SW 1271 (cell line): ENCODE measurements around the gene ANAPC16.
"Not testable (repeated sequence)": the region's sequence is repeated elsewhere in the genome, so short reads cannot be mapped to it uniquely, and the experiment has no call there.

Experiments
- DNase-seq, 2 experiments: peaks; one replicate each; lab custom pipeline; 2025; lab: John Stamatoyannopoulos, UW

ANAPC16 gene

GRCh38 chr10:72211832-72212231 lies 4.0 kb upstream of the ANAPC16 start:
- not testable (repeated sequence) for DNase-seq

GRCh38 chr10:72218325-72218724 lies 2.5 kb downstream of the ANAPC16 start:
- DNase-seq, result no peak

DNA sequence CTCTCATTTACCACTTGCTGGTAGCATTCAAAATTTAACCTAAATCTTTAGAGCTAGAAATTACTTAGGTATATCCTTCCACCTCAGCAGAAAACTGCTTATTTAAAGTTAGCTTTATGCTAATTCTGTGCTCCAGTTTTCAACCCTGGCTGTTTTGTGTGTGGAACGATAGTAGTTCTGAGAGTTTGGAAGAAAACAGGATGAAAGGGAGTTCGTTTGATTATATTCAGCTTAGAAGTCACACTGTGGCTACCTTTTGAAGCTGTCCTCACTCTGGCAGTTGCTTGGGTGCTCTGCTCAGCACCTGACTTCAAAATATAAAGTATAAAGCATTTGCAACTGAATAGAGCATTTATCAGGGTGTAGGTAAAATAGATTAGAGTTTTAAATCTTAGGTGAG lies 2.9 kb downstream of the ANAPC16 start:
- DNase-seq, result no peak

GRCh38 chr10:72219235-72219814 lies 3.5 kb downstream of the ANAPC16 start:
- no peak for DNase-seq

DNA sequence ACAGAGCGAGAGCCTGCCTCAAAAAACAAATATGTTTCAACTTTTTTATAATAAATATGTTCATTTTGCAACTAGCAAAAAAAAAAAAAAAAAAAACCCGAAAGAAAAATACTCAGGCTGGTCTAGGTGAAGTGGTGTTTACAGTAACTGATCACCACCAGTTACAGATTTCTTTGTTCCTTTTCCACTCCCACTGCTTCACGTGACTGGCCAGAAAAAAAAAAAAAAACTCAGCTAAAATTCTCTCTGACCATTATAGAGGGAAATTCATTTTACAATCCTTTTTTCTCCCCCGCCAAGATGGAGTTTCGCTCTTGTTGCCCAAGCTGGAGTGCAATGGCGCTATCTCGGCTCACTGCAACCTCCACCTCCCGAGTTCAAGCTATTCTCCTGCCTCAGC lies 4.8 kb downstream of the ANAPC16 start:
- DNase-seq, result no peak

- no peak for DNase-seq
These were observed 5.5 kb downstream of the ANAPC16 start for GRCh38 chr10:72221278-72221677.

DNA sequence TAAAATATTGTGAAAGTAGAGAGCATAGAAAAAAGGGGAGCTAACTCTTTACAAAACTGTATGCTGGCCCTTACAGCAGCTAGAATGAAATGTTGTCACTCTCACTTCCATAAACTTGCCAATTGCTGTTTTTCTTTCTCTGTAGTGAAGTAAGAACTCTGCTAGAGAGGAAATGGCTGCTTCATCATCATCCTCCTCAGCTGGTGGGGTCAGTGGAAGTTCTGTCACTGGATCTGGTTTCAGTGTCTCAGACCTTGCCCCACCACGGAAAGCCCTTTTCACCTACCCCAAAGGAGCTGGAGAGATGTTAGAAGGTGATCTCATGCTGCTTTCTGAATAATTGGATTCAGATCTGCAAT lies 7.9 kb downstream of the ANAPC16 start:
- no peak for DNase-seq

- DNase-seq, result not testable (repeated sequence)
These were observed 8.4 kb downstream of the ANAPC16 start for GRCh38 chr10:72224191-72224590.

DNA sequence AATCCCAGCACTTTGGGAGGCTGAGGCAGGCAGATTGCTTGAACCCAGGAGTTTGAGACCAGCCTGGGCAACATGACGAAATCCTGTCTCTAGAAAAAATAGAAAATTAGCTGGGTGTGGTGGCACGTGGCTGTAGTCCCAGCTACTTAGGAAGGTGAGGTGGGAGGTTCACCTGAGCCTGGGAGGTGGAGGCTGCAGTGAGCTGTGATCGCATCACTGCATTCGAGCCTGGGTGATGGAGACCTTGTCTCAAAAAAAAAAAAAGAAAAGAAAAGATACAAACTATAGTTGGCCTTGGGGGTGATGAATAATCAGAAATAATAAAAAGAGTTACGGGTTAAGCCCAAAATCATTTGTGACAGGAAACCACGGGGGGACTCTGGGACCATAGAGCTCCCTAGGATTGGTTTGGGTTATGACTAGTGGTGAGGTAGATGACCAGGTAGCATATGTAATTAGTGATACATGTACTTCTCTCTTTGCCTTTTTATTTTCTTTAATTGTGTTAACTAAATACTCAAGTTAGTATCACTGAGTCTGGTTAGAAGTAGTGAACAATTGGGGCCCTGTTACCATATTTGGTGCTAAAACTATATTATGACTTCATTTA lies 10.7 kb downstream of the ANAPC16 start:
- no peak for DNase-seq

- no peak for DNase-seq
These were observed 12.0 kb downstream of the ANAPC16 start for GRCh38 chr10:72227826-72228225.

DNA sequence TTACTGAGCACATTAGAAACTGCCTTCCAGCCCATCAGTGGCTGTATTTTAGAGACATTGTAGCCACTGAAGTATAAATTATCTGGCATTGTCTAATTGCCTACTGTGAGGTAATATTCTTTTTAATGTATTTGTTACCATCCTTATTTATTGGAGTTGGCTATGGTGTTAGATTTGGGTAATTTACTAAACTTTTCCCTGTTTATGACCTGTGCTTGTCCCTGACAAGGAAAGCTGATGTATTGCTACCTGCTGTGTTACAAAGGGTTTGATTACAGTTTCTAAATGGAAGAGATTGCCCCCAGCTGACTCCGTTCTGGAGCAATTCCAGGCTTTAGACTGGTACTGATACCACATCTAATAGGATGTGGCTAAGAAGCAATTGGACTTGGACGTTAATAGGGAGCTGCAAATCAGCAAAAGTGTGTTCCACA lies 12.5 kb downstream of the ANAPC16 start:
- no peak for DNase-seq

GRCh38 chr10:72229261-72230251 lies 13.7 kb downstream of the ANAPC16 start:
- DNase-seq, result no peak

DNA sequence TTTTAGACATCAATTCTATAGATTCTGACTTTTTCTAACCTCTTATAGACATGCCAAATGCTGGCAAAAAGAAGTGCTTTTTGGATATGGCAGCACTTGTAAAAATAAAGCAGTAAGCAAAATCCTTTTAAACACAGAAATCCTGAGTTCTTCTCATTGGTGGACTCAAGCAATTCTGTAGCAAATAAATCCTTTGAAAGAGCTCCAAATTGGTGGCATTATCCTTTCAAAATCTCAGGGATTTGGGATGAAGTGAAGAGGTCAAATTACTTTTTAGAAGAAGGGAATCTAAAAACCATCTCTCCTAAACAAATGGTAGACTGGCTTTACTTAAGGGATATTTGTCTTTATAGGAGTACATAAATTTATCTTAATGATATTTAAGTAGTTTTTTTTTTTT lies 17.8 kb downstream of the ANAPC16 start:
- DNase-seq, result no peak

- DNase-seq, result no peak
These were observed 18.8 kb downstream of the ANAPC16 start for GRCh38 chr10:72234560-72235095.

GRCh38 chr10:72235544-72236279 lies 19.9 kb downstream of the ANAPC16 start:
- no peak for DNase-seq

DNA sequence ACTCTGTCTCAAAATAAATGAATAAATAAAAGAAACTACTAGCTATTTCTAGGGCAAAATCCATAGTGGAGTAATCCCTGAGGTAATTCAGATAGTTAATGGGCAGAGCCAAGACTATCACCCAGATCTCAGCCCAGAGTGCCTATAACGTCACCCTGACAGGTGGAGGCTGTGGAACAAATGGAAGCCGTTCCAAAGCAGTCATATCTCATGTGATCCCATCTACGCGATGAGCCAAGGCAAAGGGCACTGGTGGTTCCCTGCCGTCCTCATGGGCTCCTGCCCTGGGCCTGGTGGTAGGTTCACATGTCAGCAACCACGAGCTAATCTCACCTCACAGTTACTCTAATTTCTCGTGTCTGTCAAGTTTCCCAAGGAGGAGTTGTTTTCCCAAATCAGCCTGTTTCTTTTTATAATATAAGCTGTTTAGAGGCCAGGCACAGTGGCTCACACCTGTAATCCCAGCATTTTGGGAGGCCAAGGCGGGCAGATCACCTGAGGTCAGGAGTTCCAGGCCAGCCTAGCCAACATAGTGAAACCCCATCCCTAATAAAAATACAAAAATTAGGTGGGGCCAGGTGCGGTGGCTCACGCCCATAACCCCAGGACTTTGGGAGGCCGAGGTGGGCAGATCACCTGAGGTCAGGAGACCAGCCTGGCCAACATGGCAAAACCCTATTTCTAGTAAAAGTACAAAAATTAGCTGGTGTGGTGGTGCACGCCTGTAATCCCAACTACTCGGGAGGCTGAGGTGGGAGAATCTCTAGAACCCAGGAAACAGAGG lies 22.8 kb downstream of the ANAPC16 start:
- no peak for DNase-seq

GRCh38 chr10:72239409-72239808 lies 23.6 kb downstream of the ANAPC16 start:
- no peak for DNase-seq

DNA sequence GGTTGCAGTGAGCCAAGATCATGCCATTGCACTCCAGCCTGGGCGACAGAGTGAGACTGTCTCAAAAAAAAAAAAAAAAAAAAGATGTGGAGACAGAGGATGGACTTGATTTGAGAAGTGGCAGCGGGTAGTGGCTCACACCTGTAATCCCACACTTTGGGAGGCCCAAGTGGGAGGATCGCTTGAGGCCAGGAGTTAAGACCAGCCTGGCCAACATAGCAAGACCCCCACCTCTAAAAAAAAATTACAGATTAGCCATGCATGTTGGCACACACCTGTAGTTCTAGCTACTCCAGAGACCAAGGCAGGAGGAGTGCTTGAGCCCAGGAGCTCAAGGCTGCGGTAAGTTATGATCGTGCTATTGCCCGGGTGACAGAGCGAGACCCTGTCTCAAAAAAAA lies 24.6 kb downstream of the ANAPC16 start:
- DNase-seq, result no peak

GRCh38 chr10:72241691-72242252 lies 26.0 kb downstream of the ANAPC16 start:
- DNase-seq, result no peak

DNA sequence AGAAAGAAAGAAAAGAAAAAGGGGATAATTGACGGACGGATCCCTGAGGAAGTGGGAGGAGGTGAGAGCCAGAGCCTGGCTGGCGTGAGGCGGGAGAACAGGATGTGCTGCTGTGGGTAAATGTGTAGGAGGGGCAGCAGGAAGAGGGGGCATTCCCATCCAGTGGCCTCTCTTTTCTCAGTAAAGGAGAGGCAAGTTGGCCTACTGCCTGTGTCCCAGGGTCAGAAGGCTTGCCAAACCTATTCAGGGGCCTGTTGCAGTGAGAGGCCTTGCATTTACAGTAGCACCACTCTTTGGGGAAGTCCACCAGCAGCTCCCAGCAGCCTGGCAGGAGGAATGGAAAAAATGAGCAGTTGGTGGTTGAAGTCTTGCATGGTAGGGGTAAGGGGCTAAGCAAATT lies 26.9 kb downstream of the ANAPC16 start:
- no peak for DNase-seq
